Measurements from ENCODE around the gene DST. TPM values are rescaled to one million over a fixed set of nuclear protein-coding genes. Genes with fewer than 3 reads are reported as not detected.

Gene DST
- total RNA-seq, 4 donors from 2014 or later: 331 to 417 (median 368) TPM

- DNase-seq (ENCODE audit: low spot score in 2 of 2): no peak
- peaks cover 0 to 34% (median 0%) of the 10 kb centered on the region in 3 donors for H3K36me3 ChIP-seq
- 91 to 92% methylated on average over 5 of the region's 5 CpGs for WGBS, 2 donors
- H3K9me3 ChIP-seq: no peaks in the 10 kb centered on the region
- no peaks in the 10 kb centered on the region for H3K4me1 ChIP-seq
- no peak overlapping the region for H3K27ac ChIP-seq
- no peaks in the 10 kb centered on the region for H3K27me3 ChIP-seq
- H3K4me3 ChIP-seq: no peak overlapping the region
- TF ChIP-seq POLR2A (IDR thresholded peaks at IDR 0.05) (no peak), EP300 (IDR thresholded peaks at IDR 0.05) (no peak)
- TF ChIP-seq, protein P1, sequence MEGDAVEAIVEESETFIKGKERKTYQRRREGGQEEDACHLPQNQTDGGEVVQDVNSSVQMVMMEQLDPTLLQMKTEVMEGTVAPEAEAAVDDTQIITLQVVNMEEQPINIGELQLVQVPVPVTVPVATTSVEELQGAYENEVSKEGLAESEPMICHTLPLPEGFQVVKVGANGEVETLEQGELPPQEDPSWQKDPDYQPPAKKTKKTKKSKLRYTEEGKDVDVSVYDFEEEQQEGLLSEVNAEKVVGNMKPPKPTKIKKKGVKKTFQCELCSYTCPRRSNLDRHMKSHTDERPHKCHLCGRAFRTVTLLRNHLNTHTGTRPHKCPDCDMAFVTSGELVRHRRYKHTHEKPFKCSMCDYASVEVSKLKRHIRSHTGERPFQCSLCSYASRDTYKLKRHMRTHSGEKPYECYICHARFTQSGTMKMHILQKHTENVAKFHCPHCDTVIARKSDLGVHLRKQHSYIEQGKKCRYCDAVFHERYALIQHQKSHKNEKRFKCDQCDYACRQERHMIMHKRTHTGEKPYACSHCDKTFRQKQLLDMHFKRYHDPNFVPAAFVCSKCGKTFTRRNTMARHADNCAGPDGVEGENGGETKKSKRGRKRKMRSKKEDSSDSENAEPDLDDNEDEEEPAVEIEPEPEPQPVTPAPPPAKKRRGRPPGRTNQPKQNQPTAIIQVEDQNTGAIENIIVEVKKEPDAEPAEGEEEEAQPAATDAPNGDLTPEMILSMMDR (IDR thresholded peaks at IDR 0.05): no peak
These were observed 62.4 kb downstream of the DST start for GRCh38 chr6:56580271-56580670.

DNA sequence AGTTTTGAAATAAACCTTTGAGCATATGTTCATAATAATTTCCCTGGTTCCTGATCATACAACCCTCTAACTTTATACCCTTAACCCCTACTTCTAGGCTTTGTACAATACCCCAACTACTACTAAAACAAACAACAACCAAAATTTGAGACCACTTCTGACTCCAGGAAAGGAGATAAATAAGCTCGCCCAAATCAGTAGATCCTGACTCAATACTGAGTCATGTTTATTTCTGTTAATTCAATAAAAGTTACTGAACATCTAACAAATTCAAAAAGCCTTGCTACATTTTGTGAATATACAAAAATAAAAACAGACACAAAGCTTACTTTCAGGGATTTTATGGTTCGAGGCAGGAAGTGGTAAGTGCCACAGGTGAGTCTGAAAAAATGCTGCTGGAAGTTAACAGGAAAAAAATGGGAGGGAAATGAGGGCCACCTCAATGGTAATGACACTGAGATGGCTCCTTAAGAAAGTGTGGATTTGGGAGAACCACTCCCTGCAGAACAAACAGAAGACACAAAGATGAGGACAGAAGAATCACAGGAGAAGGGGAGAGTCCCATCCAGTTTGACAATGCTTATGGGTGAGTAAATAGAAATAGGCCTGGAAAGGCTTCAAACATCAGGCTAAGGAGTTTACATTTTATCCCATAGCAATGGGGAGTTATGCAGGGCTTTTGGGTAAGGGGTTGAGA lies 63.4 kb downstream of the DST start:
- DNase-seq (ENCODE audit: low spot score in 2 of 2): no peak
- H3K27me3 ChIP-seq: no peaks in the 10 kb centered on the region
- no peak overlapping the region for H3K27ac ChIP-seq
- H3K36me3 ChIP-seq: peaks cover 0 to 34% (median 0%) of the 10 kb centered on the region in 3 donors
- H3K4me3 ChIP-seq: no peak overlapping the region
- TF ChIP-seq, protein P1 (IDR thresholded peaks at IDR 0.05): no peak
- no peak for TF ChIP-seq EP300 (IDR thresholded peaks at IDR 0.05)
- TF ChIP-seq POLR2A (IDR thresholded peaks at IDR 0.05): no peak
- H3K4me1 ChIP-seq: no peaks in the 10 kb centered on the region
- WGBS, 2 donors: 88 to 90% methylated on average over 2 of the region's 2 CpGs
- H3K9me3 ChIP-seq: no peaks in the 10 kb centered on the region

- TF ChIP-seq EP300 (IDR thresholded peaks at IDR 0.05) (no peak), POLR2A (IDR thresholded peaks at IDR 0.05) (no peak)
- TF ChIP-seq, protein P1 (IDR thresholded peaks at IDR 0.05): no peak
These were observed 67.0 kb downstream of the DST start for GRCh38 chr6:56575736-56576135.

GRCh38 chr6:56574292-56574691 lies 68.4 kb downstream of the DST start:
- no peak overlapping the region for H3K4me3 ChIP-seq
- DNase-seq (ENCODE audit: low spot score in 2 of 2): no peak
- WGBS, 2 donors: 82 to 88% methylated on average over 2 of the region's 2 CpGs
- peaks cover 0 to 50% (median 0%) of the 10 kb centered on the region in 3 donors for H3K36me3 ChIP-seq
- peak overlapping the region in 1 of 4 donors; percentile 13 for H3K27ac ChIP-seq
- H3K27me3 ChIP-seq: no peaks in the 10 kb centered on the region
- TF ChIP-seq, protein P1 (IDR thresholded peaks at IDR 0.05): no peak
- TF ChIP-seq POLR2A (IDR thresholded peaks at IDR 0.05) (no peak), EP300 (IDR thresholded peaks at IDR 0.05) (no peak)
- peaks cover 0 to 6% (median 0%) of the 10 kb centered on the region in 4 donors for H3K4me1 ChIP-seq
- no peaks in the 10 kb centered on the region for H3K9me3 ChIP-seq

More at GRCh38 chr6:56575736-56576135, 67.0 kb downstream of the DST start:
- Histone ChIP-seq H3K27ac (no peak overlapping the region), H3K4me3 (no peak overlapping the region), H3K27me3 (no peaks in the 10 kb centered on the region), H3K9me3 (no peaks in the 10 kb centered on the region), H3K36me3 (peaks cover 0 to 51% (median 0%) of the 10 kb centered on the region in 3 donors), H3K4me1 (no peaks in the 10 kb centered on the region)
- 66 to 73% methylated on average over 3 of the region's 3 CpGs for WGBS, 2 donors
- no peak for DNase-seq (ENCODE audit: low spot score in 2 of 2)

DNA sequence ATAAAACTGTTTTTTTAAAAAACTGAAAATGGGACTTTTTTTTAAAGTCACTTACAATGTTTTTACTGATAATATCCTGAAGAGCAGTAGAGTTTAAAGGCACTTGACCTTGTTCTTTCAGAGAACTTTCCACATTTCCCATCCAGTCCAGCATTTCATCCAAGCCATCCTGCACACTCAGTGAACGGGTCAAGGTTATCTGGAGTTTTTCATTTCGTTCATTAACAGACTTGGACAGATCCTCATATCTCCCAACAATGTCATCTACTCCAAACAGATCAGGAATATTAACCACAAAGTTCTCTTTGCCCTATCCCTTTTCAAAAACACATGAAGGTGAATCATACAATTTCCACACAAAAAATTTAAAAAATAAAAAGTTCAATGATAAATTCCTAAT lies 69.1 kb downstream of the DST start:
- H3K27me3 ChIP-seq: no peaks in the 10 kb centered on the region
- no peak overlapping the region for H3K4me3 ChIP-seq
- H3K27ac ChIP-seq: no peak overlapping the region
- H3K4me1 ChIP-seq: peaks cover 0 to 7% (median 0%) of the 10 kb centered on the region in 4 donors
- TF ChIP-seq, protein P1 (IDR thresholded peaks at IDR 0.05): no peak
- no peak for TF ChIP-seq EP300 (IDR thresholded peaks at IDR 0.05)
- TF ChIP-seq POLR2A (IDR thresholded peaks at IDR 0.05): no peak
- H3K9me3 ChIP-seq: no peaks in the 10 kb centered on the region
- H3K36me3 ChIP-seq: peaks cover 0 to 50% (median 0%) of the 10 kb centered on the region in 3 donors
- 43 to 49% methylated on average over 2 of the region's 2 CpGs for WGBS, 2 donors
- DNase-seq (ENCODE audit: low spot score in 2 of 2): no peak

All from tibial nerve (tissue), 4 donors.